Nephron progenitor cell (in vitro differentiated cells): ENCODE results near the gene ANTXR1.

ENCODE experiments used
- DNase-seq: peaks from one replicate; pipeline ENCODE4 v3.0.0; 2021
- H3K27ac Mint-ChIP-seq: 2 replicates; pipeline ENCODE4 v1.8.0; 2021; ENCODE audit warnings: mild to moderate bottlenecking, moderate library complexity, mixed read lengths
- H3K27me3 Mint-ChIP-seq: 2 replicates; pipeline ENCODE4 v1.8.0; 2021; ENCODE audit warnings: mild to moderate bottlenecking, low read depth, mixed read lengths; ENCODE audit not compliant: poor library complexity
- H3K36me3 Mint-ChIP-seq: 2 replicates; pipeline ENCODE4 v1.8.0; 2021; ENCODE audit warnings: low read depth, mixed read lengths
- H3K4me1 Mint-ChIP-seq: 2 replicates; pipeline ENCODE4 v1.8.0; 2021; ENCODE audit warnings: mixed read lengths
- H3K4me3 Mint-ChIP-seq: 2 replicates; pipeline ENCODE4 v1.8.0; 2021; ENCODE audit warnings: mild to moderate bottlenecking, moderate library complexity, mixed read lengths
- H3K9me3 Mint-ChIP-seq: 2 replicates; pipeline ENCODE4 v1.8.0; 2021; ENCODE audit warnings: mild to moderate bottlenecking, moderate library complexity, mixed read lengths
- CTCF ChIP-seq: fragments of 200-600 bp; sonication (generic); IDR thresholded peaks from 2 replicates; pipeline ENCODE4 v1.5.0; 2021; ENCODE audit warnings: antibody characterized with exemption

The ANTXR1 gene

GRCh38 chr2:69151931-69152330, 139.0 kb downstream of the ANTXR1 start:
- peaks cover 24% of the 10 kb centered on the region for H3K36me3 Mint-ChIP-seq
- no peaks in the 10 kb centered on the region for H3K27me3 Mint-ChIP-seq
- no peak overlapping the region for H3K27ac Mint-ChIP-seq
- DNase-seq, result no peak
- H3K4me3 Mint-ChIP-seq, result no peak overlapping the region
- no peaks in the 10 kb centered on the region for H3K9me3 Mint-ChIP-seq
- no peak for TF ChIP-seq CTCF
- peaks cover 16% of the 10 kb centered on the region for H3K4me1 Mint-ChIP-seq

- Mint-ChIP-seq H3K9me3 (no peaks in the 10 kb centered on the region), H3K4me1 (peaks cover 16% of the 10 kb centered on the region), H3K36me3 (peaks cover 24% of the 10 kb centered on the region), H3K27ac (no peak overlapping the region), H3K27me3 (no peaks in the 10 kb centered on the region), H3K4me3 (no peak overlapping the region)
- DNase-seq, result no peak
- TF ChIP-seq CTCF, result no peak
Observed at GRCh38 chr2:69152847-69153583, 140.0 kb downstream of the ANTXR1 start.

GRCh38 chr2:69154106-69154505, 141.1 kb downstream of the ANTXR1 start:
- Mint-ChIP-seq H3K4me1 (peaks cover 12% of the 10 kb centered on the region), H3K9me3 (no peaks in the 10 kb centered on the region), H3K27me3 (no peaks in the 10 kb centered on the region), H3K36me3 (peaks cover 24% of the 10 kb centered on the region), H3K27ac (no peak overlapping the region), H3K4me3 (no peak overlapping the region)
- TF ChIP-seq CTCF, result no peak
- no peak for DNase-seq

- DNase-seq, result no peak
- peaks cover 17% of the 10 kb centered on the region for H3K4me1 Mint-ChIP-seq
Observed at GRCh38 chr2:69156624-69157023, 143.6 kb downstream of the ANTXR1 start.

GRCh38 chr2:69157441-69157840, 144.5 kb downstream of the ANTXR1 start:
- peaks cover 26% of the 10 kb centered on the region for H3K4me1 Mint-ChIP-seq
- no peaks in the 10 kb centered on the region for H3K9me3 Mint-ChIP-seq
- no peaks in the 10 kb centered on the region for H3K27me3 Mint-ChIP-seq
- H3K36me3 Mint-ChIP-seq, result peaks cover 24% of the 10 kb centered on the region
- no peak overlapping the region for H3K27ac Mint-ChIP-seq
- no peak overlapping the region for H3K4me3 Mint-ChIP-seq
- DNase-seq, result no peak
- no peak for TF ChIP-seq CTCF

More at GRCh38 chr2:69156624-69157023, 143.6 kb downstream of the ANTXR1 start:
- no peak overlapping the region for H3K4me3 Mint-ChIP-seq
- H3K27ac Mint-ChIP-seq, result no peak overlapping the region
- no peaks in the 10 kb centered on the region for H3K9me3 Mint-ChIP-seq
- no peak for TF ChIP-seq CTCF
- H3K27me3 Mint-ChIP-seq, result no peaks in the 10 kb centered on the region
- H3K36me3 Mint-ChIP-seq, result peaks cover 32% of the 10 kb centered on the region

GRCh38 chr2:69159986-69160385, 147.0 kb downstream of the ANTXR1 start:
- H3K27ac Mint-ChIP-seq, result no peak overlapping the region
- H3K9me3 Mint-ChIP-seq, result no peaks in the 10 kb centered on the region
- peaks cover 26% of the 10 kb centered on the region for H3K4me1 Mint-ChIP-seq
- no peak overlapping the region for H3K4me3 Mint-ChIP-seq
- TF ChIP-seq CTCF, result no peak
- H3K36me3 Mint-ChIP-seq, result peaks cover 31% of the 10 kb centered on the region
- no peak for DNase-seq
- no peaks in the 10 kb centered on the region for H3K27me3 Mint-ChIP-seq
